ENCODE results near the gene BICRA. TPM values are rescaled to one million over a fixed set of nuclear protein-coding genes. Genes with fewer than 3 reads are reported as not detected.
"Not testable (repeated sequence)": the region's sequence is repeated elsewhere in the genome, so short reads cannot be mapped to it uniquely, and the experiment has no call there.

BICRA gene
- total and polyA plus RNA-seq, 4 donors, result 0.88 to 17.9 (median 12.3) TPM

- ATAC-seq (ENCODE audit: low FRiP score), result peak; percentile 56
- peaks cover 0 to 2% of the 10 kb centered on the region in 2 donors for H3K4me1 ChIP-seq (ENCODE audit: control insufficient read depth in 1 of 2, insufficient read depth in 2 of 2, low read length in 2 of 2)
Observed at GRCh38 chr19:47723581-47723940, 114.6 kb downstream of the BICRA start.

GRCh38 chr19:47725759-47726401 lies 116.9 kb downstream of the BICRA start:
- Histone ChIP-seq H3K27me3 (ENCODE audit: control insufficient read depth in 1 of 2, insufficient read depth in 2 of 2, low read length in 1 of 2) (no peaks in the 10 kb centered on the region), H3K36me3 (ENCODE audit: control insufficient read depth in 1 of 2, insufficient read depth in 2 of 2, low read length in 1 of 2) (peaks cover 0 to 6% of the 10 kb centered on the region in 2 donors), H3K4me3 (ENCODE audit: low read length in 2 of 2) (no peak overlapping the region), H3K4me1 (ENCODE audit: control insufficient read depth in 1 of 2, insufficient read depth in 2 of 2, low read length in 2 of 2) (peaks cover 0 to 2% of the 10 kb centered on the region in 2 donors), H3K27ac (ENCODE audit: low read depth in 1 of 2, low read length in 2 of 2) (no peak overlapping the region), H3K9me3 (ENCODE audit: control insufficient read depth, low read length) (no peaks in the 10 kb centered on the region)
- 86% methylated on average over 48 of the region's 48 CpGs for WGBS, 2 donors
- ATAC-seq (ENCODE audit: low FRiP score) (no peak), DNase-seq (no peak)
- intact Hi-C loops (cut with DNase I), result no loop called here

More at GRCh38 chr19:47723581-47723940, 114.6 kb downstream of the BICRA start:
- H3K27ac ChIP-seq (ENCODE audit: low read depth in 1 of 2, low read length in 2 of 2), result no peak overlapping the region
- H3K27me3 ChIP-seq (ENCODE audit: control insufficient read depth in 1 of 2, insufficient read depth in 2 of 2, low read length in 1 of 2), result no peaks in the 10 kb centered on the region
- peaks cover 0 to 6% of the 10 kb centered on the region in 2 donors for H3K36me3 ChIP-seq (ENCODE audit: control insufficient read depth in 1 of 2, insufficient read depth in 2 of 2, low read length in 1 of 2)
- intact Hi-C loops (cut with DNase I), result no loop called here
- no peak overlapping the region for H3K4me3 ChIP-seq (ENCODE audit: low read length in 2 of 2)
- no peaks in the 10 kb centered on the region for H3K9me3 ChIP-seq (ENCODE audit: control insufficient read depth, low read length)
- peak in 1 of 2 donors; percentile 89 for DNase-seq
- 2 to 6% methylated on average over 7 of the region's 7 CpGs for WGBS, 2 donors

GRCh38 chr19:47726467-47726866 lies 117.5 kb downstream of the BICRA start:
- peaks cover 0 to 6% of the 10 kb centered on the region in 2 donors for H3K36me3 ChIP-seq (ENCODE audit: control insufficient read depth in 1 of 2, insufficient read depth in 2 of 2, low read length in 1 of 2)
- H3K27me3 ChIP-seq (ENCODE audit: control insufficient read depth in 1 of 2, insufficient read depth in 2 of 2, low read length in 1 of 2), result no peaks in the 10 kb centered on the region
- DNase-seq (no peak), ATAC-seq (ENCODE audit: low FRiP score) (no peak)
- peaks cover 0 to 2% of the 10 kb centered on the region in 2 donors for H3K4me1 ChIP-seq (ENCODE audit: control insufficient read depth in 1 of 2, insufficient read depth in 2 of 2, low read length in 2 of 2)
- H3K9me3 ChIP-seq (ENCODE audit: control insufficient read depth, low read length), result no peaks in the 10 kb centered on the region
- no peak overlapping the region for H3K4me3 ChIP-seq (ENCODE audit: low read length in 2 of 2)
- WGBS, 2 donors, result 71 to 75% methylated on average over 4 of the region's 4 CpGs
- H3K27ac ChIP-seq (ENCODE audit: low read depth in 1 of 2, low read length in 2 of 2), result no peak overlapping the region
- intact Hi-C loops (cut with DNase I), result no loop called here

GRCh38 chr19:47728295-47728694 lies 119.4 kb downstream of the BICRA start:
- ATAC-seq (ENCODE audit: low FRiP score); H3K9me3 ChIP-seq (ENCODE audit: control insufficient read depth, low read length); H3K36me3 ChIP-seq (ENCODE audit: control insufficient read depth in 1 of 2, insufficient read depth in 2 of 2, low read length in 1 of 2); H3K27me3 ChIP-seq (ENCODE audit: control insufficient read depth in 1 of 2, insufficient read depth in 2 of 2, low read length in 1 of 2); H3K4me1 ChIP-seq (ENCODE audit: control insufficient read depth in 1 of 2, insufficient read depth in 2 of 2, low read length in 2 of 2); H3K4me3 ChIP-seq (ENCODE audit: low read length in 2 of 2); DNase-seq; intact Hi-C loops (cut with DNase I): not testable (repeated sequence)
- H3K27ac ChIP-seq (ENCODE audit: low read depth in 1 of 2, low read length in 2 of 2), result peak overlapping the region in 1 of 2 donors; percentile 65
- 94 to 96% methylated on average over 4 of the region's 4 CpGs for WGBS, 2 donors

- intact Hi-C loops (cut with DNase I), result no loop called here
- Histone ChIP-seq H3K9me3 (ENCODE audit: control insufficient read depth, low read length) (no peaks in the 10 kb centered on the region), H3K27me3 (ENCODE audit: control insufficient read depth in 1 of 2, insufficient read depth in 2 of 2, low read length in 1 of 2) (no peaks in the 10 kb centered on the region), H3K36me3 (ENCODE audit: control insufficient read depth in 1 of 2, insufficient read depth in 2 of 2, low read length in 1 of 2) (peaks cover 0 to 6% of the 10 kb centered on the region in 2 donors), H3K4me1 (ENCODE audit: control insufficient read depth in 1 of 2, insufficient read depth in 2 of 2, low read length in 2 of 2) (no peaks in the 10 kb centered on the region), H3K4me3 (ENCODE audit: low read length in 2 of 2) (no peak overlapping the region), H3K27ac (ENCODE audit: low read depth in 1 of 2, low read length in 2 of 2) (peak overlapping the region; percentile 71 to 89)
- DNase-seq (peak; percentile 88 to 93), ATAC-seq (ENCODE audit: low FRiP score) (peak; percentile 93)
- 0 to 1% methylated on average over 8 to 9 of the region's 9 CpGs for WGBS, 2 donors
Observed at GRCh38 chr19:47729468-47729798, 120.5 kb downstream of the BICRA start.

GRCh38 chr19:47729799-47730520 lies 121.0 kb downstream of the BICRA start:
- peak; percentile 77 to 90 for DNase-seq

GRCh38 chr19:47730521-47730889 lies 121.6 kb downstream of the BICRA start:
- peaks cover 0 to 6% of the 10 kb centered on the region in 2 donors for H3K36me3 ChIP-seq (ENCODE audit: control insufficient read depth in 1 of 2, insufficient read depth in 2 of 2, low read length in 1 of 2)
- peak overlapping the region in 1 of 2 donors; percentile 61 for H3K27ac ChIP-seq (ENCODE audit: low read depth in 1 of 2, low read length in 2 of 2)
- no peaks in the 10 kb centered on the region for H3K9me3 ChIP-seq (ENCODE audit: control insufficient read depth, low read length)
- ATAC-seq (ENCODE audit: low FRiP score) (no peak), DNase-seq (no peak)
- 89 to 91% methylated on average over 8 of the region's 8 CpGs for WGBS, 2 donors
- no peaks in the 10 kb centered on the region for H3K27me3 ChIP-seq (ENCODE audit: control insufficient read depth in 1 of 2, insufficient read depth in 2 of 2, low read length in 1 of 2)
- intact Hi-C loops (cut with DNase I), result no loop called here
- no peaks in the 10 kb centered on the region for H3K4me1 ChIP-seq (ENCODE audit: control insufficient read depth in 1 of 2, insufficient read depth in 2 of 2, low read length in 2 of 2)
- H3K4me3 ChIP-seq (ENCODE audit: low read length in 2 of 2), result no peak overlapping the region

More at GRCh38 chr19:47729799-47730520, 121.0 kb downstream of the BICRA start:
- Histone ChIP-seq H3K36me3 (ENCODE audit: control insufficient read depth in 1 of 2, insufficient read depth in 2 of 2, low read length in 1 of 2) (peaks cover 0 to 6% of the 10 kb centered on the region in 2 donors), H3K27ac (ENCODE audit: low read depth in 1 of 2, low read length in 2 of 2) (peak overlapping the region; percentile 71 to 89), H3K4me1 (ENCODE audit: control insufficient read depth in 1 of 2, insufficient read depth in 2 of 2, low read length in 2 of 2) (no peaks in the 10 kb centered on the region), H3K9me3 (ENCODE audit: control insufficient read depth, low read length) (no peaks in the 10 kb centered on the region), H3K4me3 (ENCODE audit: low read length in 2 of 2) (peak overlapping the region in 1 of 2 donors; percentile 32), H3K27me3 (ENCODE audit: control insufficient read depth in 1 of 2, insufficient read depth in 2 of 2, low read length in 1 of 2) (no peaks in the 10 kb centered on the region)
- WGBS, 2 donors, result 17% methylated on average over 29 to 30 of the region's 30 CpGs
- intact Hi-C loops (cut with DNase I), result no loop called here
- peak; percentile 86 for ATAC-seq (ENCODE audit: low FRiP score)

- H3K27me3 ChIP-seq (ENCODE audit: control insufficient read depth in 1 of 2, insufficient read depth in 2 of 2, low read length in 1 of 2), result no peaks in the 10 kb centered on the region
- peaks cover 0 to 3% of the 10 kb centered on the region in 2 donors for H3K36me3 ChIP-seq (ENCODE audit: control insufficient read depth in 1 of 2, insufficient read depth in 2 of 2, low read length in 1 of 2)
- no peaks in the 10 kb centered on the region for H3K4me1 ChIP-seq (ENCODE audit: control insufficient read depth in 1 of 2, insufficient read depth in 2 of 2, low read length in 2 of 2)
- 91 to 93% methylated on average over 8 of the region's 8 CpGs for WGBS, 2 donors
- no peaks in the 10 kb centered on the region for H3K9me3 ChIP-seq (ENCODE audit: control insufficient read depth, low read length)
- peak overlapping the region in 1 of 2 donors; percentile 32 for H3K27ac ChIP-seq (ENCODE audit: low read depth in 1 of 2, low read length in 2 of 2)
- no peak for DNase-seq
- intact Hi-C loops (cut with DNase I), result no loop called here
- no peak for ATAC-seq (ENCODE audit: low FRiP score)
- no peak overlapping the region for H3K4me3 ChIP-seq (ENCODE audit: low read length in 2 of 2)
Observed at GRCh38 chr19:47730910-47731309, 122.0 kb downstream of the BICRA start.

- H3K27ac ChIP-seq (ENCODE audit: low read depth in 1 of 2, low read length in 2 of 2), result no peak overlapping the region
- no peaks in the 10 kb centered on the region for H3K27me3 ChIP-seq (ENCODE audit: control insufficient read depth in 1 of 2, insufficient read depth in 2 of 2, low read length in 1 of 2)
- H3K4me3 ChIP-seq (ENCODE audit: low read length in 2 of 2), result no peak overlapping the region
- H3K9me3 ChIP-seq (ENCODE audit: control insufficient read depth, low read length), result no peaks in the 10 kb centered on the region
- DNase-seq (no peak), ATAC-seq (ENCODE audit: low FRiP score) (no peak)
- WGBS, 2 donors, result 84 to 88% methylated on average over 4 of the region's 4 CpGs
- H3K36me3 ChIP-seq (ENCODE audit: control insufficient read depth in 1 of 2, insufficient read depth in 2 of 2, low read length in 1 of 2), result peaks cover 2 to 7% of the 10 kb centered on the region in 2 donors
- no peaks in the 10 kb centered on the region for H3K4me1 ChIP-seq (ENCODE audit: control insufficient read depth in 1 of 2, insufficient read depth in 2 of 2, low read length in 2 of 2)
- intact Hi-C loops (cut with DNase I), result no loop called here
Observed at GRCh38 chr19:47735131-47735530, 126.2 kb downstream of the BICRA start.
